Mucosa of stomach (tissue), 1 donor: ENCODE results near the gene CPXM2.

Experiments
- H3K27me3 ChIP-seq: one replicate; pipeline ENCODE4 v1.7.0; 2013; ENCODE audit warnings: mild to moderate bottlenecking, low read length; ENCODE audit not compliant: control insufficient read depth, insufficient read depth
- H3K36me3 ChIP-seq: one replicate; pipeline ENCODE4 v1.7.0; 2013; ENCODE audit warnings: low read length; ENCODE audit not compliant: control insufficient read depth, insufficient read depth
- H3K4me1 ChIP-seq: one replicate; pipeline ENCODE4 v1.7.0; 2013; ENCODE audit warnings: mild to moderate bottlenecking, low read length; ENCODE audit not compliant: control insufficient read depth, insufficient read depth
- H3K4me3 ChIP-seq: one replicate; pipeline ENCODE4 v1.7.0; 2013; ENCODE audit warnings: low read length
- H3K9ac ChIP-seq: one replicate; pipeline ENCODE4 v1.7.0; 2013; ENCODE audit warnings: mild to moderate bottlenecking, low read length, moderate library complexity
- H3K9me3 ChIP-seq: one replicate; pipeline ENCODE4 v1.7.0; 2013; ENCODE audit warnings: mild to moderate bottlenecking, low read length, moderate library complexity; ENCODE audit not compliant: control insufficient read depth
- donor health status: Pancreatic carcinoma.

The CPXM2 gene

GRCh38 chr10:123703195-123703790 lies 188.3 kb downstream of the CPXM2 start:
- Histone ChIP-seq H3K27me3 (no peaks in the 10 kb centered on the region), H3K9ac (no peak overlapping the region), H3K9me3 (no peaks in the 10 kb centered on the region), H3K4me1 (no peaks in the 10 kb centered on the region), H3K36me3 (no peaks in the 10 kb centered on the region), H3K4me3 (no peak overlapping the region)
